PC-3 (cell line): Measurements from ENCODE around the gene DYSF.

Experiments
- CTCF ChIP-seq: fragments of 300-600 bp; sonication (generic); conservative IDR thresholded peaks from 2 replicates; pipeline ENCODE4 v1.5.1; 2017; ENCODE audit warnings: antibody characterized with exemption, low read depth, mild to moderate bottlenecking, low read length
- EZH2 ChIP-seq: fragments of 300-600 bp; sonication (generic); IDR thresholded peaks from one replicate; pipeline ENCODE4 v1.6.1; 2017; ENCODE audit warnings: antibody characterized with exemption, mild to moderate bottlenecking, low read length; ENCODE audit not compliant: unreplicated experiment

- no peak for TF ChIP-seq CTCF
- no peak for TF ChIP-seq EZH2
Measured at GRCh38 chr2:71532327-71532726, 79.0 kb downstream of the DYSF start.
